ENCODE data around the gene AK1.

AK1 gene

DNA sequence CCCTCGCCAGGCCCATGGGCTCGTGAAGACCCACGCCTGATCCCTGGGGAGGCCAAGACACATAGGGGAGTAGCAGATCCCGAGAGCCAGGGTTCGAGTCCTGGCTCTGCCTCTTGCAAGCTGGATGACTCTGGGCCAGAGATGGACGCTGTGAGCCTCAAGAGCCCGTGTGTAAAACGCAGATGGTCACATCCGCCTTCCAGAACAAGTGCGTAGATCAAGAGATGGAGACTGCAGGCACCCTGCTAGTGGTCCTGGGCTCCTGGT, 31.1 kb upstream of the AK1 start:
- no peak for DNase-seq

DNA sequence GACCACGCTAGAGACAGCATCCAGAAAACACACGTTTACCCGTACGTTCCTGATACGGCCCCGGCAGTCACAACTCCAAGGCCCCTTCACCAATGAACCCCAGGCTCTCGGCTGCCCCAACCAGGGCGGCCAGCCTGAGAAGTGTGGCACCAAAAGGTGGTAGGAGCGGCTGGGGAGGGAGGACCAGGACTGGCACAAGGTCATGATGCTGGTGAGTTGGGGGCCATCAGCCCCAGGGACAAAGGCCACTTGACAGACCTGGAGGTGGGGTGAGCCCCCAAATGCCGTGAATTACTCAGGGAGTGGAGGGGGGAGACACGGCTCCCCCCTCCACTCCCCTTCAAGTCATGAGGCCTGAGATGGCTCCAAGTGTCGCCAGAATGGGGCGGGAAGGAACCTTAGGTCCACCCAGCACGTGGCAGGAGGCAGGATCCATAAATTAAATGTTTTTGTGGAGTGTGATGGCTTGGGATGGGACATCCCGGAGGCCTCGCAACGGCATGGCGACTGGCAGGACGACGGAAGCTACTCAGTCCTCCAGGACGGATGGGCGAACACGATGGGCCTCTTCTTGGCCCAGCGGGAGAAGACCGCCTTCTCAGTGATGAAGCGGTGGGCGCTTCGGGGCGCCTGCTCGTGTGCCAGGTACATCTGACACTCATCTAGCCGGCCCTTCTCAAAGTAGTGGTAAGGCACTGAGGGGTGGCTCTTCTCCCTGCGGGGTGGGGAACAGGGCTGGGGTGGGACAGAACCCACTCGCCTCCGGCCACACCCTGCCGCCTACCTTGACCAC, 30.6 kb upstream of the AK1 start:
- DNase-seq: no peak

DNA sequence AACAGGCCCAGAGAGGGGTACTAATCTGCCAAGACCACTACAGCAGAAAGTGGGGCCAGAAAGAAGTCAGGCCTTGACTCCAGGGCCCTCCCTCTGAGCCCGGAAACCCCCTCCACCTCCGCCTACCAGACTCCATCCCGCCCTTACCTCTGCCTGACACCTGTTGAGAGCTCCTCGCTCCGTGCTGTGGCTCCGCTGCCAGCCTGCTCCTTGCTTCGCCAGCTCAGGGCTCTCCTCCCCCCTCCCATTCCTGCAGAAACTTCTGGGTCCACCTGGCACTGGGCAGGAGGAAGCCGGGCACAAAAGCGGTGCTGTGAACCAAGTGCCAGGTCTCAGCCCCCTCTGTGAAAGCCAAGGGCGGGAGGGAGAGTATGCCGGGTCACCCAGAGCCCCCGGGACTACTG, 28.3 kb upstream of the AK1 start:
- peak; percentile 83 for DNase-seq

DNA sequence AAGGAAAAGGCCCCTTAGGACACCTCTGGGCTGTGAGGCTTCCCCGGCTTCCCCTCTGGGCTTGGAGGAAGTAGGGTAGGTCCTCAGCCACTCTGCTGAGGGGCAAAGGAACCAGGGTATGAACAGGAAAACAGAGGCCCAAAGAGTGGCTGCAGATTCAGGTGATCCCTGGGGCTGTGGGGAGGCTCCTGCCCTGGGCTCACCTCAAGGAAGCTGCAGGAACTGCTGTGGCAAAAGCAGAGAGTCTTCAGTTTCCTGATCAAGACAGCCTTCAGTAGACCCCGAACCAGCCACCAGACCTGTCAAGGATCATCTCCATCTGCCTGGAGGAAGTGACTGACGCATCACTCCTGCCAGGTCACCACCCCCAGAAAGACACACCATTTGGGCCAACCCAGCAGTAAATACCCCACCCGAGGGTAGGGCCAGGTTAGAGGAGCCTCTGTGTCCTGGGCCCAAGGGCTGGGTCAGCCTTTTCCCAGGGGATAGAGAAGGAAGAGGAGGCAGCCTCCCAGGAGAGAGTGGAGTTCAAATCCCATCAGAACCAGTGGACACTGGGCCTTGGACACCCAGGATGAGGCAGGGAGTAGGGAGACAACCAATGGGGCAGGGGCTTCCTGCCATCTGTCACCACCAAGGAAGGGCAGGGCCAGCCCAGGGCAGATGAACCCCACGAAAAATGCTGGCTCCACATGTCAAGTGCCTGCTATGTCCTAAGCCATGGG, 27.7 kb upstream of the AK1 start:
- DNase-seq: peak; percentile 76

DNA sequence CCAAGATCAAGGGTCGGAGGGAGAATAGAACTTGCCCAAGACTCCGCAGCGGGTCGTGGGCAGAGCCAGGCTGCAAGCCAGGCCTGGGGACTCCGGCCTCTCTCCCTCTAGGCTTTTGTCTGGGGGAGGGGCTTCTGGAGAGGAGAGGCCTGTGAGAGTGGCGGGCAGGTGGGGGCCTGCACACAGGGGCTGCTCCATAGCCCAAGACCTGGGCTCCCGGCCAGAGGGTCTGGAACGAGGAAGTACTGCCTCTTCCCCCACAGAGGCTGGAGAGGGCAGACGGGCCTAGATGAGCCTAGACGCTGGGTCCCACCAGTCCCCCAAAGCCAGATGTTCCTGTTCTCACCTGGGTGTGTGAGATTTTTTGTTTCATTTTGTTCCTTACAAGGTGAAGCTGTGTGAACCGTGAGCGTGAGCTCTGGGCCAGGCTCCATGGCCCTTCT, 27.1 kb upstream of the AK1 start:
- DNase-seq: no peak

DNA sequence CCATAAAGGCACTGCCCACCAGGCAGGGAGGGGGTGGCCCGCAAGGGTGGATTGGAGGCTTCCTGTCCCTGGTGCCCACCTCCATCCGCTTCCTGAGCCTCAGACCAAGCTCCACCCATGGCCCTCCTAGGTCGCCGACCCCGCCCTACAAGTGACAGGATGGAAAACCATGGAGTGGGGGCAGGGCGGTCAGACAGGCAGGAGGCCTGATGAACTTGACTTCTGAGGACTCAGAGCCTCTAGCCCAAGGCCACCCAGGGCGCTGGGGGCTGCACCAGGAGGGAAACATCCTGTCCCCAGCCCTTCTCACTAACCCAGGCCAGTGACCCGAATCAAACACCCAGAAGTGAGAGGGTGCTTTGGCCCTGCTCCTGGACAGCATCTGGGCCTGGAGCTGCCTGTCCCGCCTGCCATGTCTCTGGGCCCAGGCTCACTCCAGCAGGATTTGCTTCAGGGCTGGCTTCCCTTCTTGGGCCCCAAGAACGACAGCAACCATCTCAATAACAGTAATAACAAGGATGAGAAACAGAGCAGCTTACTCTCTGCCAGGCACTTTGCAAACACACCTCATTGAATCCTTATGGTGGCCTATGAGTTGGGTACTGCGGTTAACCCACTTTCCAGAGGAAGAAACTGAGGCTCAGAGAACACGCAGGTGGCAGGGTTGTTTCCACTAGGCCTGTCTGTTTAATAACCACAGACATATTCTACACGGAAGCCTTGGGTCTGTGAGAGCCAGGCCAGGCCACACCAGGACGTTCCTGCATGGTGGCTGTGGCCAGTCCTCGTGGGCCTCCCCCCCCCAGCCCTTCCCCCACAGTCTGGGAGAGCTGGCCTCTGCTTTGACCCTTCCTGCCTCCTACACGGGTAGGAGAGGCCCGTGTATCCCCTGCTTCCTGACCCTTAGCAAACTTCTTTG, 26.3 kb upstream of the AK1 start:
- DNase-seq: peak; percentile 73

DNA sequence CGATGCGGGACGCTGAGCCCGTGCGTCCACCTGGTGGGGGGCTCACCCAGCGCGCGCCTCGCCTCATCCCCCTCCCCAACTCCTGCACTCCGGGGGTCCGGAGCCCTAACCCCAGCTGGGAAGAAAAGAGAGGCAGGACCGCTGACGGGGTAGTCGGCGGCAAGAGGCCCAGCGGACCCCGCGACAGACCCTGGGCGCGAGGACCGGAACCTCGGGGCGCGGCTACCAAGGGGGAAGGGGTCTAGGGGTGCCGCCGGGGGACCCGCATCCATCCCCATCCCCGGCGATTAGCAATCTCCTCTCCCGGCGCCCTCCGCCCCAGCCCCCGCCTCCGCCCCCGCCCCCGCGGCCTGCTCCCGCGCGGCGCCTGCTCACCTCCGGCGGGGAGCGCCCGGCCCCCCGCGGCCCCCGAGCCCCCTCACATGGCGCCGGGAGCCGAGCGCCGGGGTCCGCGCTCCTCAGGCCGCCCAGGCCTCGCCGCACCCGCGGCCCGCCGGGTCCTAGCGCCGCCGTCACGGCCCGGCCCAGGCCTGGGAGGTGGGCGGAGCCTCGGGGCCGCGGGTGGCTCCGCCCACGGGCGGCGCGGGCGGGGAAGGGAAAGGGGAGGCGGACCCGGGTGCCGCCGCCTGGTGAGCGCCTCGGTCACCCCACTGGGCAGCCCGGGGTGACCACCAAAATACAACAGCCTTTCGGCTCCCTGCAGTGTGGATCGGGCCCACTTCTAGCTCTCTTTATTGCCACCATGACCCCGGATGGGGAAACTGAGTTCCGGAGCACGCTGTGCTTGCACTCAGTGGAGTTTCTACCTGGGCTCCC, 21.9 kb upstream of the AK1 start, which contains the start of gene ST6GALNAC6:
Gene ST6GALNAC6, minus strand, starts transcription at position 476 of the 816 bp plus-strand sequence. CDS start 1,622 bp downstream, outside the sequence.
- peak; percentile 75 for DNase-seq

DNA sequence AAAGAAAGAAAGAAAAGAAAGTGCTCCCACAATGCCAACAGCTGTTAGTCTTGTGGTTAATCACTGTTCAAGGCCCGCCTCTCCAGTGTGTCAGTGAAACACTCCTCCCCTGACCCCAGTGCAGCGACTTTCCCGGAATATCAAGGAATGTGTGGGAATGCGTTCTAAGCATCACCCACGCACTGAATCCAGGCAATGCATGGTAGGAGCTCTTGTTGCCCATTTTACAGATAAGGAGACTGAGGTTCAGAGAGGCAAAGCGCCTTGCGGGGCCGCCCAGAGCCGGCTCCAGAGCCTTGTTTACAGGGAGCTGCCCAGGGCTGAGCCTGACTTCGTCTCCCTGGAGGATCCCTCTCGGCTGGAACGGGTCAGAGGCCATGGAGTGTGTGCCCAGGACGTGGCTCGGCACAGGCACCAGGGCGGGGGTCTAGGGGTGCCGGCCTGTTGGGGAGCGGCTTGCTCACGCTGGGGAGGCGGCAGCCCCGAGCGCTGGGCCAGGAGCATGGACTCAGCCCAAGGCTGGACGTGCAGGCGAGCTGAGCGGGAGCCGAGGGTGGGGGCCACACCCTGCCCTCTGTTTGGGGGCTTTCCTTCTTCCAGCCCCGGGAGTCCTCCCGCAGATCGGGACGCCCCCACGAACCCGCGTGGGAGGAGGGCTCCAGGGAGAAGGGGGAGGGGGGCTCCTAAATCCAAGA, 21.1 kb upstream of the AK1 start:
- no peak for DNase-seq

DNA sequence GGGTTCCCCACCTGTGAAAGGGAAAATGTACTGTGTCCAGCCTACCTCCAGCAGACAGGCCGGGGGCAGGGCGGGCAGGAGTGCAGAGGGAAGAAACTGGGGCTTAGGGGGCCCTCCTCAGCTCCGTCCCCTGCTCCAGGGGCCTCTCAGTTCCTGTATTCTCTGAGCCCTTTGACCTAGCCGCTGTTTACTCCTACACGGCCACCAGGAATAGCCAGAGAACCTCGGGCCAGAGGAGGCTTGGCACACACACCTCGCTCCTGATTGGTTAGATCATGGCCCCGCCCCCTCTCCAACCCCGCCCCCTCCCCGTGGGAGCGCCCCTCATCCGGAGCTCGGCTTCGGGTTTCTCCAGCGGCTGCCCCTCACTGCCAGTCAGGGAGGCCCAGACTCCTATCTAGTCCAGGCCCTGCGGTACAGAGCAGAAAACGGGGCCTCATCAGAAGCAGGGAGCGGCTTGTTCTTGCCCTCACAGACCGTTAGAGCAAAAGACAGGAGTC, 19.8 kb upstream of the AK1 start:
- DNase-seq: no peak

DNA sequence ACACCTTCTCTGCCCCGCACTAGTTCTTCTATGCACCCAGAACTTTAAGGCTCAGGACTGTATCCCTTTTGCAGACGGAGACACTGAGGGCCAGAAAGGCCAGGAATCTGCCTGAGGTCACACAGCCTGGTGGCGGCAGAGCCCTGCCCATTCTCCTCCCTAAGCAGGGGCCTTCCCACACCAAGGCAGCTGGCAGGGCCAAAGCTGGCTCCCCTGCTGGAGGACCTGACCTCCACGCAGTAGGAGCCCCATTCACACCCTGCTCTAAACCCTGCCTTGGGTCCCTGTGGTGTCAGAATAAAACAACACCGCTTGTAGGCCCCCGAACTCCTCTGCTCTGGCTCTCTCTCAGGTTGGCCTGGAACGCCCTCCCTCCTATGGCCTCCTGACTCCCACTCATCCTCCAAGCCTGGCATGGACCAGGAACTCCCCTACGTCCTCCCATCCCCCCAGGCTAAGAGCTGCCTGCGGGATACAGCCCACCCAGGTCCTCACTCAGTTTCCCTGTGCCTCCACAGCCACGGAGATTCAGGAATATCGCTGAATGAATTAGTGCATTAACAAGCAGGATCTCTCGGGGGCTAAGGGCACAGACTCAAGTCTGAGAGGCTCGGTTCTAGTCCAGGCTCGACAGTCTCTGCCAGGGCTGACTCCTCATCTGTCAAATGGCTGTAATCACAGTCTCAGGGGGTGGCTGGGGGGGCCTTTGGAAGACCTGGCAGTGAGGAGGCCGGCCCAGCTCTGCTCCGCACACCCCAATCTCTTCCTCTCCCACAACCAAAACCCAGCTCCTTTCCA, 19.1 kb upstream of the AK1 start:
- DNase-seq: no peak

DNA sequence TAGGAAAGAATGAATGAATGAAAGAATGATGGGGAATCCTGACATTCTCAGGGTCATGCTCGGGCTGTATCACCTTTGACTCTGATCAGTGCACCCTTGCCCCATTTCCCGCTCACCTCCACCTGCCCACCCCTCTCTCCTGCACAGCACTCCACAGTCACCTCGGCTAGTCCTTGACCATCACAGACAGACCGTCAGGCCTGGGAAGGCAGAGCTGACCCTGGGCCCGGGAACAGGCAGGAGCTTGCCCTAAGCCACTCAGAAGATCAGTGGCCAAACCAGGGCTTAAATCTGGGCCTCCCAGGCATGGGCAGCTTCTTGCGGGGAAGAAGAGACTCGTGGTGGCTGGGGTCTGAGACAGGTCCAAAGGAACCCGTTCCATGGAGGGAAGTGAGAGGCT, 18.3 kb upstream of the AK1 start:
- DNase-seq: no peak

DNA sequence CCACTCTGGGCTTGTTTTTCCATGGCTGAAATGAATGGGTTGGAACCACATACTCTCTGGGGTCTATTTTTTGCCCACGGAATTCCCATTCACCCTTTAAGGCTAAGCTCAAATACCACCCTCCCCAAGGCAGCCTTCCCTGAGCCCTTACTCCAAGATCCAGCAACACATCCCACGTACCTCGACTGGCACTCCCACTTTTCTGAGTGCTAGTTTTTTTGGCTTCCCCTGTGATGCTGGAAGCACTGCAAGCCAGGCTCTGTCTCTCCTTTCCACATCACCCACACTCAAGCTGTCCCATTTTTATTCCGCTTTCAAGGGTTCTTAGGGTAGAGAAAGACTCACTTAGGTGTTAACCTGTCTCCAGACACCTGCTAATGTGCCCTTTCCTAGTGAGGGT, 15.9 kb upstream of the AK1 start:
- no peak for DNase-seq

DNA sequence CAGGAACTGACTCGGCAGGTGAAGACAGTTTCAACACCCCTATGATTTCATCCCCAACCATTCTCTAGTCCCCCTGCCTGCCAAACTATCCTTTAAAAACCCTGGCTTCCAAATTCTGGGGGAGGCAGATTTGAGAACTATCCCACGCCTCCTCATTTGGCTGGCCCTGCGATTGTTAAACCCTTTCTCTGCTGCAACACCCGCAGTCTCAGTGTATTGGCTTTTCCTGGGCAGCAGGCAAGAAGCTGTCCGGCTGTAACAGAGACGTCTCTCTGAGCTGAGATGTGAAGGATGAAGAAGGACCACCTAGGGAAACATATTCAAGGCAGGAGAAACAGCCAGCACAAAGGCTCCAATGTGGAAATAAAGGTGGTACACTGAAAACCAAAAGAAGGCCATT, 15.4 kb upstream of the AK1 start:
- DNase-seq: no peak

DNA sequence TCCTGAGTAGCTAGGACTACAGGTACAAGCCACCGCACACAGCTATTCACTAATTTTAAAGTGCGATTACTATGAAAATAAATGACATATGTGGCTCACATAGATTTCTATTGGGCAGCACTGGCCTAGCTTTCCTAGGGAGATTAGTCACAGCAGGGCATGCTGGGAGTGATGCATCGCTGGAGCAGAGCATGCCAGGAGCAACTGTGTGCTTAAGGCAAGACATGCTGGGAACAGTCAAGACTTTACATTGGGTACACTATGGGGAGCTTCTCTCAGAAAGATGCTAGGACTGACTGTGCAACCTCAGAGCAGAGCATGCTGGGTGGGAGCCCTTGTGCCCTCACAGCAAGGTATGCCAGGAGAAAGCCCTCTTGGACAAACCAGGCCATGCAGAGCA, 12.6 kb upstream of the AK1 start:
- DNase-seq: no peak

DNA sequence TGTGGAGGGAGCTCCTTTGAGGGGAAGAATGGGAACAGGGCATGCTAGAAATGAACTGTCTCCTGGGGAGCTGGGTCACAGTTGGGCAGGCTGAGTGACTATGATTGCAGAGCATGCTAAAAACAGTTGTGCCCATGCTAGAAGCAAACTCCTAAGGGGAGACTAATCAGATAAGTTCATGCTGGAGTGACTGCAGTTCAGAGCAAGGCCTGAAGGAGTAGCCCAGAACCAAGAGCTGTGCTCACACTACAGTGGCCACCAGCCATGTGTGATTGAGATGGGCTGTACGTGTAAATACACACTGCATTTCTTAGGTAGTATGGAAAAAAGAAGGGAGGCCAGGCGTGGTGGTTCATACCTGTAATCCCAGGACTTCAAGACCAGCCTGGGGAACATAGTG, 10.3 kb upstream of the AK1 start:
- no peak for DNase-seq

DNA sequence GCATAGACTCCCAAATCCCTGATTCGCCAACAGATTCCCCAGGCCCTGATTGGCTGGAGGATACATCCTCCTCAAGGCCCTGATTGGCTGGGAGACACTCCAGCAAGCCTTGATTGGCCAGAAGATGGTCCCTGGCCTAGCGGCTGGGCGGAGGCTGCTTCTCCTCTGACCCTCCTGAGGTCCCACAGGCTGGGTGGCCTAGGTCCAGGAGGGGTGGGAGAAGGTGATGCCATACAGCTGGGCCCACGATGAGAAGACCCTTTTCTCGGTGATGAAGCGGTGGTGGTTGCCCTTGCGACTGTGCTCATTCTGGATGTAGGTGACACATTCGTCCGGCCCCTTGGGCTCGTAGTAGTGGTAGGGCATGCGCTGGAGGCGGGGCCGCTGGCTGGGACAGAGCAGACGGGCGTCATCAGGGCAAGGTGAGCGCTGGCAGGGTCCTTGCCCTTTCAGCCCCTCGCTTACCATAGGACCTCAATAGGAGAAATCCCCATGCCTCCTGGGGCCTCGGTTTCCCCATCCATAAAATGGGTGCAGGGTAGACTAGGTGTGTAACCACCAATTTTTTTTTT, 9.0 kb upstream of the AK1 start:
- no peak for DNase-seq

DNA sequence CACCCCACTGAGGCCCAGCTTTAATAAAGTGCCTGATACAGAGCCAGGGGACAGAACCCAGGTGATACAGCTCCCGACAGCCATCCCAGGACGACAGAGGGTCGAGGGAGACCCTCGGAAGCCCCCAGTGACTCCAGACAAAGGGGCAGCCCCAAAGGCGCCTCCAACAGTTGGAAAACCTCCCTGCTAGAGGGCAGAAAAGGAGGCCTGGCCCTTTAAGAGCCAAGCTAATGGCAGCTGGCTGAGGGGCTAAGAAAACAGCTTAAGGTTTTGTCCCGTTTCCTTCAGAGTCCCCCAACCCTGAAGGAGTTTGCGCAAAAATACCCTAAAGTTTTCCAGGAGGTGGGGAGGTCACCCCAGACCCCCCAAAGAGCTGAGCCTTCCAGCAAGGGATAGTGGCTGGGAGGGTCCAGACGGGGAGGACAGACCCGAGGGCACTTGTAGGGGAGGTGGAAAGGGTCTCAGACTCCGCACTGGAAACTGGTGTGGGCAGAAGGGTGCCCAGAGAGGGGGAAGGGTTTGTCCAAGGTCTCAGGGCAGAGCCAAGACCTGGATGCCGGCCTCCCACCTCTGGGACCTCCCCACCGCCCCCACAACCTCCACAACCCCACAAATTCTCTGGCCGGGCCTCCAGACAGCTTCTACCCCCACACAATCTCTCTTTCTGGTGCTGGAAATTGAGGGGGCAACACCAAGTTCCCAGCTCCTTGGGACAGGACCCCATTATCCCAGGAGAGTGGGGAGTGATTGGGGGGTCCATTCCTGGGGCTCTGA, 8.2 kb upstream of the AK1 start:
- no peak for DNase-seq

DNA sequence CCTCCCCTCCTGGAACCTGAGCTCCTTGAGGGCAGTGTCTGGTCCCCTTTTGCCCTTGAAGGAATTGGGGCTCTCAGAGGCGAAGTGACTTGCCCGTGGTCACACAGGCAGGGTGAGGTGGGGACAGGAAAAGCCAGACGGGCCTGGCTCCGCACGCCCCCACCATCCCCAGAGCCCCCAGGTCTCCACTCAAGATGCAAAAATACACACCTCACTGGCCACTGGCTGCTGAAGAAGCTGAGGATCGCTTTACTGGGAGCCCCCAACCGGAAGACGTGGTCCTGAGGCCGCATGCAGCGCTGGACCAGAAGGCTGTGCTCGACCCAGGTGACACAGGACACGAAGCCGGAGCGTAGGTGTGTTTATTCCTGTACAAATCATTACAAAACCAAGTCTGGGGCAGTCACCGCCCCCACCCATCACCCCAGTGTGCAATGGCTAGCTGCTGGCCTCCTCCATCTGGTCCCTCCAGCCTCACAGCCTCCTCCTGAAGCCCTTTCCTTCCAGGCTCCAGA, 7.6 kb upstream of the AK1 start:
- no peak for DNase-seq

DNA sequence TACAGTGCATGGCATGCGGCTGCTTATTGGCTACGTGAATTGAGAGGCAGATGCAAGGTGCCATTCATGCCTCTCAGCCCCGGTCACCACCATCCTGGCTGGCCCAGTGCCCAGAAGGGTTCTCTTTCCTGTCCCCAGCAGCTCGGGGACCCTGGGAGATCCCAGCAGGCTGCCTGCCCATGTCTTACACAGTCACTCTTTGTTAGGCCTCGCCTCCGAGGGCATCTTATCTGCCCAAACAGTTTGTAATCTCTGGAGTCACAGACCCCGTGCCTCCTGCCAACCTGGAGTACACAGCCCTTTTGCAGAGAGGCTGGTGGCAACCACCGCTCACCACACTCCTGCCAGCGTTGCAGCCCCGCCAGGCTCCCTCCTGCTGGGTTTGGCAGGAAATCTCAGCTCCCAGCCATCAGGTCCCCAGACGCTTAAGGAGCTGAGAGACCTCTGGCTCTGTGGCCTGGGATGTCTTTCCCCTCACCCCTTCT, 7.0 kb upstream of the AK1 start:
- DNase-seq: no peak

Measured in CD4-positive, alpha-beta T cell treated with Interleukin-12 subunit alpha and Interleukin-12 subunit beta, for 1 hour (primary cell).